ENCODE measurements around the gene LDB2.

The LDB2 gene

GRCh38 chr4:16765546-16765945 lies 132.9 kb downstream of the LDB2 start:
- no peak for DNase-seq (ENCODE audit: low read depth)
- TF ChIP-seq CTCF (IDR thresholded peaks at IDR 0.05; ENCODE audit: low read depth, low read length, missing control alignments): no peak
- no peak overlapping the region for H3K4me3 ChIP-seq (ENCODE audit: low read depth, low read length)

- no peak for TF ChIP-seq CTCF (IDR thresholded peaks at IDR 0.05; ENCODE audit: low read depth, low read length, missing control alignments)
- H3K4me3 ChIP-seq (ENCODE audit: low read depth, low read length): no peak overlapping the region
These were observed 133.8 kb downstream of the LDB2 start for GRCh38 chr4:16764622-16765021.

GRCh38 chr4:16760617-16761363 lies 137.7 kb downstream of the LDB2 start:
- no peak for DNase-seq (ENCODE audit: low read depth)
- no peak for TF ChIP-seq CTCF (IDR thresholded peaks at IDR 0.05; ENCODE audit: low read depth, low read length, missing control alignments)
- no peak overlapping the region for H3K4me3 ChIP-seq (ENCODE audit: low read depth, low read length)

More at GRCh38 chr4:16764622-16765021, 133.8 kb downstream of the LDB2 start:
- DNase-seq (ENCODE audit: low read depth): no peak

- no peak for DNase-seq (ENCODE audit: low read depth)
- no peak for TF ChIP-seq CTCF (IDR thresholded peaks at IDR 0.05; ENCODE audit: low read depth, low read length, missing control alignments)
- no peak overlapping the region for H3K4me3 ChIP-seq (ENCODE audit: low read depth, low read length)
These were observed 138.4 kb downstream of the LDB2 start for GRCh38 chr4:16759931-16760582.

- no peak for TF ChIP-seq CTCF (IDR thresholded peaks at IDR 0.05; ENCODE audit: low read depth, low read length, missing control alignments)
- no peak overlapping the region for H3K4me3 ChIP-seq (ENCODE audit: low read depth, low read length)
- DNase-seq (ENCODE audit: low read depth): no peak
These were observed 139.6 kb downstream of the LDB2 start for GRCh38 chr4:16758816-16759215.

- TF ChIP-seq CTCF (IDR thresholded peaks at IDR 0.05; ENCODE audit: low read depth, low read length, missing control alignments): no peak
- H3K4me3 ChIP-seq (ENCODE audit: low read depth, low read length): no peak overlapping the region
- no peak for DNase-seq (ENCODE audit: low read depth)
These were observed 140.2 kb downstream of the LDB2 start for GRCh38 chr4:16758255-16758654.
